WI38 (cell line): ENCODE data around the gene NBAS.
A peak's percentile ranks its signal among the peaks of the same experiment; 100 is the strongest.

Source experiments
- H3K4me3 ChIP-seq: 2 replicates; pipeline ENCODE4 v1.5.1; 2011; ENCODE audit warnings: low read depth, mild to moderate bottlenecking, control low read depth, low read length
- CTCF ChIP-seq: IDR thresholded peaks from 2 replicates; pipeline ENCODE4 v1.5.1; 2012; ENCODE audit warnings: low read depth, mild to moderate bottlenecking, control low read depth, low read length

The NBAS gene

GRCh38 chr2:15591373-15591691 lies 30.2 kb upstream of the NBAS start:
- TF ChIP-seq CTCF, result no peak
- H3K4me3 ChIP-seq, result peak overlapping the region; percentile 67

- peak; percentile 51 for TF ChIP-seq CTCF
- H3K4me3 ChIP-seq, result no peak overlapping the region
Observed at GRCh38 chr2:15588329-15588919, 27.3 kb upstream of the NBAS start.

- no peak overlapping the region for H3K4me3 ChIP-seq
- TF ChIP-seq CTCF, result no peak
Observed at GRCh38 chr2:15584767-15585469, 23.8 kb upstream of the NBAS start.

GRCh38 chr2:15584316-15584715 lies 23.2 kb upstream of the NBAS start:
- H3K4me3 ChIP-seq, result no peak overlapping the region
- TF ChIP-seq CTCF, result no peak

- H3K4me3 ChIP-seq, result no peak overlapping the region
- TF ChIP-seq CTCF, result no peak
Observed at GRCh38 chr2:15583826-15584225, 22.7 kb upstream of the NBAS start.

- no peak for TF ChIP-seq CTCF
Observed at GRCh38 chr2:15582710-15583357, 21.7 kb upstream of the NBAS start.

GRCh38 chr2:15580451-15580850 lies 19.3 kb upstream of the NBAS start:
- no peak overlapping the region for H3K4me3 ChIP-seq
- TF ChIP-seq CTCF, result no peak

More at GRCh38 chr2:15582710-15583357, 21.7 kb upstream of the NBAS start:
- H3K4me3 ChIP-seq, result no peak overlapping the region
